Tibial nerve (tissue), 4 donors: ENCODE data around the gene POLR1C. TPM values are rescaled to one million over a fixed set of nuclear protein-coding genes. Genes with fewer than 3 reads are reported as not detected.
A peak's percentile ranks its signal among the peaks of the same experiment; 100 is the strongest.
"Not testable (repeated sequence)": the region's sequence is repeated elsewhere in the genome, so short reads cannot be mapped to it uniquely, and the experiment has no call there.

Source experiments
- DNase-seq, 2 donors: peaks; one replicate each; pipeline ENCODE4 v3.0.0-alpha.2; 2019; ENCODE audit warnings: low spot score in 2 of 2
- H3K27ac ChIP-seq, 4 donors: fragments of 200-600 bp; sonication (generic) in 3 of 4; one replicate each; pipeline ENCODE4 v1.5.1; 2017 to 2019; ENCODE audit warnings: mild to moderate bottlenecking in 1 of 4
- H3K27me3 ChIP-seq, 2 donors: fragments of 200-600 bp; sonication (generic) in 1 of 2; one replicate each; pipeline versions ENCODE4 v1.5.1 to v1.6.0; 2017 to 2019
- H3K36me3 ChIP-seq, 3 donors: fragments of 200-600 bp; sonication (generic); one replicate each; pipeline ENCODE4 v1.5.1; 2018 to 2019
- H3K4me1 ChIP-seq, 4 donors: fragments of 200-600 bp; sonication (generic) in 3 of 4; one replicate each; pipeline ENCODE4 v1.5.1; 2017 to 2019
- H3K4me3 ChIP-seq, 4 donors: fragments of 200-600 bp; sonication (generic) in 3 of 4; one replicate each; pipeline ENCODE4 v1.5.1; 2017 to 2019; ENCODE audit warnings: mild to moderate bottlenecking in 1 of 4, moderate library complexity in 1 of 4
- H3K9me3 ChIP-seq, 4 donors: fragments of 200-600 bp; sonication (generic) in 3 of 4; one replicate each; pipeline ENCODE4 v1.5.1; 2017 to 2019
- CTCF ChIP-seq, 5 experiments: fragments of 200-600 bp in 3 of 5; fragments of 450-650 bp in 2 of 5; sonication (generic) in 3 of 5; IDR thresholded peaks; one replicate each; pipeline ENCODE4 v1.5.1; 2016 to 2019; ENCODE audit warnings: antibody characterized with exemption in 5 of 5, mild to moderate bottlenecking in 3 of 5, moderate library complexity in 2 of 5
- EP300 ChIP-seq, 2 donors: sonication (generic); formaldehyde crosslinking; IDR thresholded peaks; one replicate each; pipeline ENCODE4 v1.6.1; 2017; ENCODE audit warnings: antibody characterized with exemption in 2 of 2, mild to moderate bottlenecking in 1 of 2
- POLR2A ChIP-seq, 2 donors: fragments of 450-650 bp; IDR thresholded peaks; one replicate each; pipeline ENCODE4 v1.6.1; 2017; ENCODE audit warnings: antibody characterized with exemption in 2 of 2, mild to moderate bottlenecking in 2 of 2, moderate library complexity in 2 of 2
- WGBS, 2 donors: methylation state at CpG; one replicate each; pipeline ENCODE4 v1.1.5; 2018; 5-methylcytosine and 5-hydroxymethylcytosine counted together
- total RNA-seq, 4 donors: library from RNA; depleted of rRNA; stranded (reverse); fragments of >200 nt; gene quantifications; one replicate each; pipeline ENCODE4 v1.1.0, GENCODE V29; 2016

POLR1C gene
- 10 to 100 TPM; 24.5 to 45.5 (median 29.7) TPM for total RNA-seq

GRCh38 chr6:43516697-43517504 is at the start of gene POLR1C, which contains the start of gene YIPF3:
TSS of gene POLR1C (plus strand) at chr6:43517089. CDS start at chr6:43517110, 21 bp downstream.
TSS of gene YIPF3 (minus strand) at chr6:43516926. CDS start at chr6:43516807, 119 bp downstream.
- H3K4me1 ChIP-seq, result peaks cover 0 to 46% (median 24%) of the 10 kb centered on the region in 4 donors
- peak within 1 kb of the TSS; percentile 80 to 99 (median 94) for H3K4me3 ChIP-seq
- TF ChIP-seq POLR2A (IDR thresholded peaks at IDR 0.05), result peak in 1 of 2 donors; percentile 62
- peak in 1 of 5 experiments; percentile 31 for TF ChIP-seq CTCF (IDR thresholded peaks at IDR 0.05)
- peak; percentile 50 to 88 for TF ChIP-seq EP300 (IDR thresholded peaks at IDR 0.05)
- no peaks in the 10 kb centered on the region for H3K27me3 ChIP-seq
- peak; percentile 95 to 98 for DNase-seq
- H3K27ac ChIP-seq, result peak within 1 kb of the TSS; percentile 59 to 93 (median 92)
- 0% methylated on average over 54 to 57 of the region's 57 CpGs for WGBS, 2 donors
- peaks cover 0 to 66% (median 45%) of the 10 kb centered on the region in 3 donors for H3K36me3 ChIP-seq
- no peaks in the 10 kb centered on the region for H3K9me3 ChIP-seq

DNA sequence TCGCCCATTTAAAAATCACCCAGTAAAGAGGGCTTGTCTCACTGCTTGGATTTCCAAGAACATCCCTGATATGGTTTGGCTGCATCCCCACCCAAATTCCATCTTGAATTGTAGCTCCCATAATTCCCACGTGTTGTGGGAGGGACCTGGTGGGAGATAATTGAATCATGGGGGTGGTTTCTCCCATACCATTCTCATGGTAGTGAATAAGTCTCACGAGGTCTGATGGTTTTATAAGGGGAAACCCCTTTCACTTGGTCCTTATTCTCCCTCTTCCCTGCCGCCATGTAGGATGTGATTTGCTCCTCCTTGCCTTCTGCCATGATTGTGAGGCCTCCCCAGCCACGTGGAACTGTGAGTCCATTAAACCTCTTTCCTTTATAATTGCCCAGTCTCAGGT is 49.6 kb upstream of the POLR1C start:
- peaks cover 0 to 37% of the 10 kb centered on the region in 2 donors for H3K27me3 ChIP-seq
- not testable (repeated sequence) for DNase-seq, H3K9me3 ChIP-seq, H3K36me3 ChIP-seq, H3K4me1 ChIP-seq, H3K4me3 ChIP-seq, H3K27ac ChIP-seq
- 54 to 59% methylated on average over 5 of the region's 5 CpGs for whole genome bisulfite sequencing, 2 donors

DNA sequence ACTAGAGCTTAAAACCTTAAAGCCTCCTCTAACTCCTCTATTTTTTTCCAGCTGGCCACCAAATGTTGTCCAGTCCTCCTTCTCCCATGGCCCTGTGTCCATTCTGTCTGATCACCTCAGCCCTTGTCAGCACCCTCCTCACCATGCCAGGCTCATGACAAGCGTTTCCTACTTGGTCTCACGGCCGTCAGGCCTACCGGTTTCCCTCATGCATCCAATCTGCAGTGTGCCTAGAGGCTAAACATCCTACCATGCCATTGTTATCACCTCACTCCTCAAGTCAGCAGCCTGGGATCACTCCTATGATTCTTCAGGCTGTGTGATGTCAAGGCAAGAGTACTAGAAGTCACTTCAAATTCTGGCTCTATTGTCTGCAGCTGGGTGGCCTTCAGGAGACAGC is 49.1 kb upstream of the POLR1C start:
- no peaks in the 10 kb centered on the region for H3K36me3 ChIP-seq
- no peak overlapping the region for H3K4me3 ChIP-seq
- DNase-seq, result no peak
- TF ChIP-seq CTCF (IDR thresholded peaks at IDR 0.05) (no peak), EP300 (IDR thresholded peaks at IDR 0.05) (no peak), POLR2A (IDR thresholded peaks at IDR 0.05) (no peak)
- H3K9me3 ChIP-seq, result no peaks in the 10 kb centered on the region
- H3K27ac ChIP-seq, result no peak overlapping the region
- H3K27me3 ChIP-seq, result peaks cover 0 to 32% of the 10 kb centered on the region in 2 donors
- 80 to 83% methylated on average over 4 of the region's 4 CpGs for WGBS, 2 donors
- H3K4me1 ChIP-seq, result no peaks in the 10 kb centered on the region

DNA sequence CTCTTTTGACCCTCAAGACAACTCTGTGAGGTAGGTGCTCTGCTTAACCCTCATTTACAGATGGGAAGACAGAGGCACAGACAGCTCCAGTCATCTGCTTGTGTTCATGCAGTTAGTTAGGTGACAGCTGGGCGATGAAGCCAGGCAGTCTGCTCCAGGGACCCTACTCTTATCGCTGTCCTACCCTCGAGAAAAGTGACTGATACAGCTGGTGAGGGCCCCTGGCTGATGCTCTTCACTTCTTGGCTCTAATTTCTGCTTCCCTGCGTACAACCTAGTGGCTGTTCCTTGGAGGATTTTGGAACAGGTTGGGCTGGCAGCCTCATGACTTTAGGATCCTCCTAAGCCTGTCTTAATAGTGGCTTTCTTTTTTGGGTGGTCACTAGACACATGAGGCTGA is 48.6 kb upstream of the POLR1C start:
- Histone ChIP-seq H3K27ac (no peak overlapping the region), H3K4me1 (no peaks in the 10 kb centered on the region), H3K36me3 (no peaks in the 10 kb centered on the region), H3K27me3 (peaks cover 0 to 27% of the 10 kb centered on the region in 2 donors), H3K9me3 (no peaks in the 10 kb centered on the region), H3K4me3 (no peak overlapping the region)
- TF ChIP-seq POLR2A (IDR thresholded peaks at IDR 0.05), result no peak
- TF ChIP-seq CTCF (IDR thresholded peaks at IDR 0.05), result no peak
- TF ChIP-seq EP300 (IDR thresholded peaks at IDR 0.05), result no peak
- WGBS, 2 donors, result 80 to 83% methylated on average over 4 of the region's 4 CpGs
- no peak for DNase-seq

DNA sequence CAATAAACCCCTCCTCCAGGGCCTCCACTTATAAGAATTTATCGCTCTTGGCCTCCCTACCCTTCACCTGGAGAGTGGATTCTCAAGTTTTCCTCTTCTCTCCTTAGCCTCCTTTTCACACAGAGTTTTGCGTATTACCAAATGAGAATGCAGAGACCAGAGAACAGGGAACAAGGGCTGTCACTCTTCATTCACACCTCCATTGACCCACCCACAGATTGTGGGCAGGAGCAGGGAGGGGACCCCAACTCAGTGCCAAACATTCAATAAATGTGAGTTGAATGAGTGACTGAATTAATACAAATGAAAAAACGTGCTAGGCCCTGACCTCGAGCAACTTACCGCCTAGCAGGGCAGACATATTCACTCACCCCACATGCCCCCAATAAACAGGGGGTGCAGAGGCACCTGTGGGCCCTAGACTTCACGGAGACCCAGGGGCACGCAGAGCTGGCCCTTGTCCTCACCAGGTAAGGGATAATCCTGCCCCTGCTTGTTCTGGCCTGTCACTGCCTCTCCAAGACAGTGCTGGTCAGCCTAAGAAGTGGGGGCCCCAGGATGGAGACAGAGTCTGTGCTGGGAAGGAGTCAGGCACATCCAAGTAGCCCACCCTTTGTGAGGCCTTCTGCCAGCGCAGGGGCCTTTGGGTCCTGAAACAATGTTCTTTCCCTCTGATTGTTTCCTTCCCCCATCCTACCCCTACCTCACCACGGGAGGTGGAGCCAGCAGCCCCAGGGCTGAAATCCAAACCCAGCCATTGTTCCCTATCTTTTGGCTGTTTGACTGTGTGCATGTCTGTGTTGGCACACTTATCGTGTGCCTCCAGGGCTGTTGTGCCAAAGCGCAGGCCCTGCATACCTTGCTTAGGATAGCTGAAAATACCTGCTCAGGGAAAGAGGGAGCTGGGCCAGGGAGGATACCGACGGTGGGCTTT is 47.9 kb upstream of the POLR1C start:
- Histone ChIP-seq H3K9me3 (no peaks in the 10 kb centered on the region), H3K4me1 (no peaks in the 10 kb centered on the region), H3K4me3 (no peak overlapping the region), H3K27ac (no peak overlapping the region), H3K27me3 (peaks cover 0 to 21% of the 10 kb centered on the region in 2 donors), H3K36me3 (no peaks in the 10 kb centered on the region)
- 61 to 65% methylated on average over 13 of the region's 13 CpGs for WGBS, 2 donors
- no peak for TF ChIP-seq POLR2A (IDR thresholded peaks at IDR 0.05)
- TF ChIP-seq EP300 (IDR thresholded peaks at IDR 0.05), result no peak
- no peak for TF ChIP-seq CTCF (IDR thresholded peaks at IDR 0.05)
- no peak for DNase-seq
